H9 (cell line): ENCODE measurements around the gene C1S. TPM values are rescaled to one million over a fixed set of nuclear protein-coding genes. Genes with fewer than 3 reads are reported as not detected.

ENCODE experiments used
- DNase-seq: peaks from one replicate; pipeline ENCODE4 v3.0.0-alpha.2; 2017
- H2AFZ ChIP-seq: one replicate; pipeline ENCODE4 v1.6.1; 2013; ENCODE audit warnings: mild to moderate bottlenecking, low read length, control low read depth, moderate library complexity
- H2AK5ac ChIP-seq: 2 replicates; pipeline ENCODE4 v1.6.1; 2013; ENCODE audit warnings: low read length, control low read depth, mixed read lengths; ENCODE audit not compliant: insufficient read length
- H2BK120ac ChIP-seq: one replicate; pipeline ENCODE4 v1.6.1; 2013; ENCODE audit warnings: low read depth, mild to moderate bottlenecking, low read length, control low read depth, inconsistent platforms; ENCODE audit not compliant: poor library complexity, severe bottlenecking
- H2BK12ac ChIP-seq: 2 replicates; pipeline ENCODE4 v1.6.1; 2013; ENCODE audit warnings: low read length, control low read depth, mixed read lengths, low read depth; ENCODE audit not compliant: insufficient read length
- H2BK15ac ChIP-seq: 2 replicates; pipeline ENCODE4 v1.6.1; 2013; ENCODE audit warnings: low read depth, low read length, control low read depth
- H2BK20ac ChIP-seq: one replicate; pipeline ENCODE4 v1.6.1; 2013; ENCODE audit warnings: low read depth, mild to moderate bottlenecking, low read length, control low read depth, inconsistent platforms; ENCODE audit not compliant: poor library complexity, severe bottlenecking
- H2BK5ac ChIP-seq: 2 replicates; pipeline ENCODE4 v1.6.1; 2013; ENCODE audit warnings: low read length, control low read depth, mixed read lengths; ENCODE audit not compliant: insufficient read length
- H3K14ac ChIP-seq: 2 replicates; pipeline ENCODE4 v1.6.1; 2013; ENCODE audit warnings: low read length, control low read depth; ENCODE audit not compliant: insufficient read depth
- H3K18ac ChIP-seq: 2 replicates; pipeline ENCODE4 v1.6.1; 2013; ENCODE audit warnings: low read depth, mild to moderate bottlenecking, mixed read lengths, low read length, control low read depth; ENCODE audit not compliant: insufficient read length
- H3K23ac ChIP-seq: 2 replicates; pipeline ENCODE4 v1.6.1; 2013; ENCODE audit warnings: low read length, control low read depth, mixed read lengths, low read depth; ENCODE audit not compliant: insufficient read length
- H3K23me2 ChIP-seq: 2 replicates; pipeline ENCODE4 v1.6.1; 2013; ENCODE audit warnings: low read depth, mild to moderate bottlenecking, mixed read lengths, low read length, control low read depth; ENCODE audit not compliant: insufficient read length, poor library complexity, severe bottlenecking
- H3K27ac ChIP-seq: 2 replicates; pipeline ENCODE4 v1.5.1; 2013; ENCODE audit warnings: low read length, control low read depth, mixed read lengths, low read depth; ENCODE audit not compliant: insufficient read length
- H3K27me3 ChIP-seq: 2 replicates; pipeline ENCODE4 v1.6.1; 2013; ENCODE audit warnings: low read length, control low read depth, inconsistent platforms; ENCODE audit not compliant: insufficient read depth
- H3K4ac ChIP-seq: 2 replicates; pipeline ENCODE4 v1.6.1; 2013; ENCODE audit warnings: low read depth, mild to moderate bottlenecking, control low read depth, inconsistent platforms, low read length, moderate library complexity
- H3K4me1 ChIP-seq: 2 replicates; pipeline ENCODE4 v1.6.1; 2013; ENCODE audit warnings: low read length, control low read depth, inconsistent platforms; ENCODE audit not compliant: insufficient read depth
- H3K4me2 ChIP-seq: 2 replicates; pipeline ENCODE4 v1.6.1; 2013; ENCODE audit warnings: low read length, control low read depth, mixed read lengths; ENCODE audit not compliant: insufficient read length, insufficient read depth
- H3K56ac ChIP-seq: 2 replicates; pipeline ENCODE4 v1.6.1; 2013; ENCODE audit warnings: low read depth, mild to moderate bottlenecking, mixed read lengths, low read length, control low read depth; ENCODE audit not compliant: insufficient read length
- H3K79me1 ChIP-seq: 2 replicates; pipeline ENCODE4 v1.6.1; 2013; ENCODE audit warnings: low read depth, mild to moderate bottlenecking, moderate library complexity, low read length, control low read depth, inconsistent platforms; ENCODE audit not compliant: insufficient read depth, poor library complexity, severe bottlenecking
- H3K79me2 ChIP-seq: 2 replicates; pipeline ENCODE4 v1.6.1; 2013; ENCODE audit warnings: low read length, control low read depth, inconsistent platforms; ENCODE audit not compliant: insufficient read depth
- H3K9ac ChIP-seq: 2 replicates; pipeline ENCODE4 v1.6.1; 2013; ENCODE audit warnings: low read length, control low read depth, mixed read lengths; ENCODE audit not compliant: insufficient read length; ENCODE audit errors: extremely low read depth
- H3K9me3 ChIP-seq: one replicate; pipeline ENCODE4 v1.6.1; 2013; ENCODE audit warnings: low read depth, low read length, inconsistent platforms; ENCODE audit not compliant: control insufficient read depth
- H3T11ph ChIP-seq: one replicate; pipeline ENCODE4 v1.6.1; 2013; ENCODE audit warnings: mild to moderate bottlenecking, low read length, control low read depth, inconsistent platforms
- H4K20me1 ChIP-seq: one replicate; pipeline ENCODE4 v1.6.1; 2013; ENCODE audit not compliant: control insufficient read depth, insufficient read length, insufficient read depth
- H4K5ac ChIP-seq: 2 replicates; pipeline ENCODE4 v1.6.1; 2013; ENCODE audit warnings: low read depth, mild to moderate bottlenecking, mixed read lengths, low read length, control low read depth; ENCODE audit not compliant: insufficient read length
- H4K8ac ChIP-seq: replicated peaks from 2 replicates; pipeline ENCODE4 v1.6.1; 2013; ENCODE audit warnings: low read length, control low read depth, mixed read lengths, low read depth; ENCODE audit not compliant: insufficient read length
- H4K91ac ChIP-seq: 2 replicates; pipeline ENCODE4 v1.6.1; 2013; ENCODE audit warnings: low read depth, mild to moderate bottlenecking, moderate library complexity, mixed read lengths, low read length, control low read depth; ENCODE audit not compliant: insufficient read length
- H3K27ac Mint-ChIP-seq, 3 experiments: 2 replicates in 2 of 3; 3 replicates in 1 of 3; pipeline ENCODE4 v1.8.0; 2020 to 2021; ENCODE audit warnings: mixed read lengths in 3 of 3, mild to moderate bottlenecking in 1 of 3, moderate library complexity in 1 of 3
- H3K27me3 Mint-ChIP-seq: 2 replicates; pipeline ENCODE4 v1.8.0; 2021; ENCODE audit warnings: low read depth, mild to moderate bottlenecking, moderate library complexity, mixed read lengths
- H3K36me3 Mint-ChIP-seq, 3 experiments: 2 replicates in 2 of 3; 3 replicates in 1 of 3; pipeline ENCODE4 v1.8.0; 2020 to 2021; ENCODE audit warnings: low read depth in 3 of 3, mixed read lengths in 3 of 3; ENCODE audit not compliant: insufficient read depth in 1 of 3
- H3K4me1 Mint-ChIP-seq, 2 experiments: 2 replicates each; pipeline ENCODE4 v1.8.0; 2020; ENCODE audit warnings: mixed read lengths in 2 of 2
- H3K4me3 Mint-ChIP-seq, 2 experiments: 2 replicates in 1 of 2; 3 replicates in 1 of 2; pipeline ENCODE4 v1.8.0; 2020 to 2021; ENCODE audit warnings: mild to moderate bottlenecking in 2 of 2, mixed read lengths in 2 of 2, moderate library complexity in 1 of 2
- H3K9me3 Mint-ChIP-seq, 2 experiments: 2 replicates in 1 of 2; 3 replicates in 1 of 2; pipeline ENCODE4 v1.8.0; 2020; ENCODE audit warnings: mild to moderate bottlenecking in 2 of 2, mixed read lengths in 2 of 2, moderate library complexity in 1 of 2
- CTCF ChIP-seq: fragments of 200-600 bp; sonication (generic); conservative IDR thresholded peaks from 3 replicates; pipeline ENCODE4 v1.8.0; 2021; ENCODE audit warnings: antibody characterized with exemption, mild to moderate bottlenecking
- WGBS: extraction: QIAGEN DNeasy Blood & Tissue Kit; methylation state at CpG from one replicate; pipeline ENCODE4 v1.1.7; 2013; ENCODE audit warnings: missing lambda C conversion rate, low lambda C conversion rate, mixed read lengths; ENCODE audit not compliant: insufficient read length; ENCODE audit errors: extremely low coverage; 5-methylcytosine and 5-hydroxymethylcytosine counted together
- total RNA-seq: library from RNA; stranded (reverse); gene quantifications from 2 replicates; pipeline ENCODE4 v1.2.1, GENCODE V29; 2021

C1S gene
- total RNA-seq, 1 experiment from 2014 or later, result 4.2 TPM

- no peak overlapping the region for H2BK12ac ChIP-seq
- no peaks in the 10 kb centered on the region for H3K27me3 Mint-ChIP-seq
- no peaks in the 10 kb centered on the region for H3K79me2 ChIP-seq
- H3K23ac ChIP-seq, result no peak overlapping the region
- H3K4ac ChIP-seq, result no peak overlapping the region
- no peaks in the 10 kb centered on the region for H3K23me2 ChIP-seq
- no peak overlapping the region for H2BK120ac ChIP-seq
- H3K9me3 Mint-ChIP-seq, result peaks cover 6 to 12% of the 10 kb centered on the region in 2 experiments
- H2BK15ac ChIP-seq, result no peak overlapping the region
- H3K79me1 ChIP-seq, result no peaks in the 10 kb centered on the region
- H4K20me1 ChIP-seq, result no peaks in the 10 kb centered on the region
- H2BK20ac ChIP-seq, result no peak overlapping the region
- TF ChIP-seq CTCF, result no peak
- no peak for DNase-seq
- no peaks in the 10 kb centered on the region for H3K9me3 ChIP-seq
- H3K18ac ChIP-seq, result no peak overlapping the region
- WGBS, result no CpG with 5 or more reads among the region's 3 CpGs
- H3K56ac ChIP-seq, result no peak overlapping the region
- no peak overlapping the region for H3T11ph ChIP-seq
- H4K5ac ChIP-seq, result no peak overlapping the region
- H3K36me3 Mint-ChIP-seq, result peaks cover 22 to 47% (median 30%) of the 10 kb centered on the region in 3 experiments
- H3K4me2 ChIP-seq, result no peak overlapping the region
- no peak overlapping the region for H3K4me3 Mint-ChIP-seq
- no peak overlapping the region for H3K14ac ChIP-seq
- no peak overlapping the region for H3K9ac ChIP-seq
- H3K27ac Mint-ChIP-seq, result no peak overlapping the region
- peaks cover 0 to 1% of the 10 kb centered on the region in 2 experiments; a peak in 2 of 4 replicates for H3K4me1 Mint-ChIP-seq
- H3K4me1 ChIP-seq, result no peaks in the 10 kb centered on the region
- H4K91ac ChIP-seq, result no peak overlapping the region
- no peak overlapping the region for H2BK5ac ChIP-seq
- H3K27me3 ChIP-seq, result no peaks in the 10 kb centered on the region
- H2AK5ac ChIP-seq, result no peak overlapping the region
- no peak overlapping the region for H4K8ac ChIP-seq
- no peak overlapping the region for H3K27ac ChIP-seq
- no peak overlapping the region for H2AFZ ChIP-seq
These were observed 42.1 kb downstream of the C1S start for GRCh38 chr12:7102582-7102981.
